Measurements from ENCODE around the gene PCBP3.

- TF ChIP-seq, protein P1, sequence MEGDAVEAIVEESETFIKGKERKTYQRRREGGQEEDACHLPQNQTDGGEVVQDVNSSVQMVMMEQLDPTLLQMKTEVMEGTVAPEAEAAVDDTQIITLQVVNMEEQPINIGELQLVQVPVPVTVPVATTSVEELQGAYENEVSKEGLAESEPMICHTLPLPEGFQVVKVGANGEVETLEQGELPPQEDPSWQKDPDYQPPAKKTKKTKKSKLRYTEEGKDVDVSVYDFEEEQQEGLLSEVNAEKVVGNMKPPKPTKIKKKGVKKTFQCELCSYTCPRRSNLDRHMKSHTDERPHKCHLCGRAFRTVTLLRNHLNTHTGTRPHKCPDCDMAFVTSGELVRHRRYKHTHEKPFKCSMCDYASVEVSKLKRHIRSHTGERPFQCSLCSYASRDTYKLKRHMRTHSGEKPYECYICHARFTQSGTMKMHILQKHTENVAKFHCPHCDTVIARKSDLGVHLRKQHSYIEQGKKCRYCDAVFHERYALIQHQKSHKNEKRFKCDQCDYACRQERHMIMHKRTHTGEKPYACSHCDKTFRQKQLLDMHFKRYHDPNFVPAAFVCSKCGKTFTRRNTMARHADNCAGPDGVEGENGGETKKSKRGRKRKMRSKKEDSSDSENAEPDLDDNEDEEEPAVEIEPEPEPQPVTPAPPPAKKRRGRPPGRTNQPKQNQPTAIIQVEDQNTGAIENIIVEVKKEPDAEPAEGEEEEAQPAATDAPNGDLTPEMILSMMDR (conservative IDR thresholded peaks at IDR 0.05): no peak
- TF ChIP-seq ZFX (IDR thresholded peaks at IDR 0.05): no peak
Measured at GRCh38 chr21:45980697-45981096, 337.2 kb downstream of the PCBP3 start.

Measured in C4-2B (cell line).